Heart left ventricle (tissue), 16 donors: Measurements from ENCODE around the gene INHBC. TPM values are rescaled to one million over a fixed set of nuclear protein-coding genes. Genes with fewer than 3 reads are reported as not detected.
A peak's percentile ranks its signal among the peaks of the same experiment; 100 is the strongest.
"Not testable (repeated sequence)": the region's sequence is repeated elsewhere in the genome, so short reads cannot be mapped to it uniquely, and the experiment has no call there.

Experiments used
- ATAC-seq, 4 donors: fragments of 200-7000 bp; cut with Tn5 transposase; one replicate each; pipeline ENCODE4 v1.9.1; 2020 to 2022; ENCODE audit warnings: moderate library complexity in 4 of 4, mild to moderate bottlenecking in 3 of 4, moderate number of reproducible peaks in 1 of 4
- DNase-seq, 5 donors: peaks; one replicate each; pipeline ENCODE4 v3.0.0-alpha.2; 2020
- H3K27ac ChIP-seq, 12 donors: fragments of 200-600 bp; sonication (generic) in 4 of 12; one replicate each; pipeline versions ENCODE4 v1.5.0 to v1.8.0; 2016 to 2022; ENCODE audit warnings: mild to moderate bottlenecking in 2 of 12
- H3K27me3 ChIP-seq, 9 donors: fragments of 200-600 bp; sonication (generic) in 2 of 9; one replicate each; pipeline versions ENCODE4 v1.5.1 to v1.8.0; 2016 to 2022; ENCODE audit warnings: mild to moderate bottlenecking in 3 of 9
- H3K36me3 ChIP-seq, 9 donors: fragments of 200-600 bp; sonication (generic) in 2 of 9; one replicate each; pipeline versions ENCODE4 v1.5.0 to v1.8.0; 2018 to 2022; ENCODE audit warnings: mild to moderate bottlenecking in 2 of 9
- H3K4me1 ChIP-seq, 12 donors: fragments of 200-600 bp; sonication (generic) in 4 of 12; one replicate each; pipeline versions ENCODE4 v1.5.0 to v1.8.0; 2016 to 2022; ENCODE audit warnings: mild to moderate bottlenecking in 3 of 12
- H3K4me3 ChIP-seq, 12 donors: fragments of 200-600 bp; sonication (generic) in 4 of 12; one replicate each; pipeline versions ENCODE4 v1.5.0 to v1.8.0; 2017 to 2022; ENCODE audit warnings: mild to moderate bottlenecking in 9 of 12, moderate library complexity in 4 of 12
- H3K9me3 ChIP-seq, 12 donors: fragments of 200-600 bp; sonication (generic) in 4 of 12; one replicate each; pipeline versions ENCODE4 v1.5.0 to v1.8.0; 2016 to 2022; ENCODE audit warnings: mild to moderate bottlenecking in 1 of 12
- CTCF ChIP-seq, 12 donors: fragments of 200-600 bp; sonication (generic) in 4 of 12; IDR thresholded peaks; one replicate each; pipeline versions ENCODE4 v1.5.0 to v1.8.0; 2018 to 2022; ENCODE audit warnings: antibody characterized with exemption in 12 of 12, mild to moderate bottlenecking in 5 of 12
- POLR2A ChIP-seq, 2 donors: fragments of 450-650 bp; IDR thresholded peaks; one replicate each; pipeline ENCODE4 v1.6.1; 2017; ENCODE audit warnings: antibody characterized with exemption in 2 of 2, mild to moderate bottlenecking in 2 of 2, moderate library complexity in 2 of 2
- WGBS, 4 donors: extraction: QIAGEN DNeasy Blood & Tissue Kit in 2 of 4; methylation state at CpG; one replicate each; pipeline versions ENCODE4 v1.1.5 to v1.1.7; 2013 to 2018; 5-methylcytosine and 5-hydroxymethylcytosine counted together
- intact Hi-C, 10 donors: fragments of 100-400 bp; cut with DNase I; formaldehyde crosslinking; loops; one replicate each; pipeline versions ENCODE4 v1.11.1 to v1.14.2; 2022
- polyA plus RNA-seq, 2 donors: library from polyadenylated mRNA; stranded (reverse); fragments of 200-250 nt; gene quantifications; one replicate each; pipeline ENCODE4 v1.2.3, GENCODE V29; 2013
- total RNA-seq, 9 donors: library from RNA; depleted of rRNA in 2 of 9; stranded (reverse); fragments of >200 nt in 2 of 9; fragmentation: NEBNext Ultra II Directional in 3 of 9; extraction: Animal tissue kit (Norgen Biotek cat#: 25700) in 3 of 9; gene quantifications; one replicate each; pipeline versions ENCODE4 v1.1.0 to v1.2.4, GENCODE V29; 2016 to 2023
- donor health status: ischemic (EF 13 %, LVEDD 7.1; RV severe dilation, severe dysfunction).
- donor health status: healthy with polysubstance abuse.
- donor health status: DM: no; HTN: yes; CAD: no.
- donor health status: DM: no; HTN: no; CAD: no.
- donor health status: ischemic (EF 25% LVEDD 6.9; RV normal size, moderate dysfunction).
- donor health status: ischemic (EF 25% LVEDD 5.7; RV mildly dilated, moderate dysfunction).
- donor health status: healthy.
- donor health status: DM: yes; HTN: yes; CAD: no.
- donor health status: ischemic (EF 35%, LVEDD 5.7; RV mildly dilated, moderate dysfunction).
- donor health status: nonischemic (EF 11% LVEDD 7.7; RV severe dilation, severe dysfunction).
- donor health status: DM: yes; HTN: yes; CAD: no.
- donor health status: PGD.
- donor health status: ischemic (EF 29% LVEDD 5.4; RV normal size, mild dysfunction).
- donor health status: nonischemic (EF 23%, LVEDD 6.1; RV moderate dilation, normal function).

Gene INHBC
- total and polyA plus RNA-seq, 11 donors = 0.03 to 0.27 TPM; not detected in 9

GRCh38 chr12:57389033-57389432 lies 45.6 kb upstream of the INHBC start:
- H3K27me3 ChIP-seq = no peaks in the 10 kb centered on the region
- H3K9me3 ChIP-seq = no peaks in the 10 kb centered on the region
- DNase-seq = no peak
- H3K27ac ChIP-seq = peak overlapping the region in 7 of 12 donors; percentile 28 to 78 (median 47)
- no peak for TF ChIP-seq POLR2A (IDR thresholded peaks at IDR 0.05)
- TF ChIP-seq CTCF (IDR thresholded peaks at IDR 0.05) = no peak
- H3K4me1 ChIP-seq = peaks cover 0 to 22% (median 10%) of the 10 kb centered on the region in 12 donors
- peaks cover 0 to 38% (median 7%) of the 10 kb centered on the region in 9 donors for H3K36me3 ChIP-seq
- peak in 3 of 4 donors; percentile 5 to 69 (median 51) for ATAC-seq
- 28 to 41% (median 39%) methylated on average over 3 of the region's 3 CpGs for WGBS, 4 donors
- intact Hi-C loops = no loop called here
- H3K4me3 ChIP-seq = no peak overlapping the region

- Histone ChIP-seq H3K36me3 (peaks cover 0 to 50% (median 19%) of the 10 kb centered on the region in 9 donors), H3K9me3 (no peaks in the 10 kb centered on the region), H3K27ac (peak overlapping the region in 4 of 12 donors; percentile 33 to 78 (median 58)), H3K27me3 (no peaks in the 10 kb centered on the region), H3K4me3 (no peak overlapping the region), H3K4me1 (peaks cover 0 to 22% (median 10%) of the 10 kb centered on the region in 12 donors)
- TF ChIP-seq CTCF (IDR thresholded peaks at IDR 0.05) (no peak), POLR2A (IDR thresholded peaks at IDR 0.05) (no peak)
- intact Hi-C loops = no loop called here
- peak in 1 of 4 donors; percentile 17 for ATAC-seq
- WGBS, 4 donors = 88 to 90% (median 88%) methylated on average over 2 of the region's 2 CpGs
- no peak for DNase-seq
These were observed 44.4 kb upstream of the INHBC start for GRCh38 chr12:57390174-57390573.

- Histone ChIP-seq H3K27me3 (no peaks in the 10 kb centered on the region), H3K4me3 (no peak overlapping the region), H3K36me3 (peaks cover 0 to 63% (median 23%) of the 10 kb centered on the region in 9 donors), H3K9me3 (no peaks in the 10 kb centered on the region), H3K4me1 (peaks cover 0 to 8% (median 1%) of the 10 kb centered on the region in 12 donors), H3K27ac (no peak overlapping the region)
- WGBS, 4 donors = 94 to 96% (median 95%) methylated on average over 18 of the region's 18 CpGs
- intact Hi-C loops = no loop called here
- ATAC-seq (no peak), DNase-seq (no peak)
- TF ChIP-seq POLR2A (IDR thresholded peaks at IDR 0.05) (no peak), CTCF (IDR thresholded peaks at IDR 0.05) (no peak)
These were observed 39.5 kb upstream of the INHBC start for GRCh38 chr12:57395121-57395520.

GRCh38 chr12:57397441-57397840 lies 37.1 kb upstream of the INHBC start:
- ATAC-seq (no peak), DNase-seq (no peak)
- Histone ChIP-seq H3K4me1 (peaks cover 0 to 19% (median 6%) of the 10 kb centered on the region in 12 donors), H3K4me3 (no peak overlapping the region), H3K9me3 (no peaks in the 10 kb centered on the region), H3K27me3 (no peaks in the 10 kb centered on the region), H3K36me3 (peaks cover 0 to 43% (median 23%) of the 10 kb centered on the region in 9 donors), H3K27ac (no peak overlapping the region)
- 84 to 94% (median 89%) methylated on average over 2 of the region's 2 CpGs for whole genome bisulfite sequencing, 4 donors
- TF ChIP-seq CTCF (IDR thresholded peaks at IDR 0.05) = peak in 1 of 12 donors; percentile 6
- no peak for TF ChIP-seq POLR2A (IDR thresholded peaks at IDR 0.05)
- intact Hi-C loops = no loop called here

- H3K4me3 ChIP-seq, H3K27ac ChIP-seq, intact Hi-C loops, H3K27me3 ChIP-seq, H3K9me3 ChIP-seq, DNase-seq, ATAC-seq: not testable (repeated sequence)
- WGBS, 4 donors = 94 to 98% (median 96%) methylated on average over 6 to 7 of the region's 7 CpGs
- peaks cover 0 to 19% (median 6%) of the 10 kb centered on the region in 12 donors for H3K4me1 ChIP-seq
- peaks cover 0 to 21% (median 9%) of the 10 kb centered on the region in 9 donors for H3K36me3 ChIP-seq
These were observed 34.7 kb upstream of the INHBC start for GRCh38 chr12:57399718-57400463.
